ENCODE measurements around the gene DOK3.
"Not testable (repeated sequence)": the region's sequence is repeated elsewhere in the genome, so short reads cannot be mapped to it uniquely, and the experiment has no call there.

DOK3 gene

DNA sequence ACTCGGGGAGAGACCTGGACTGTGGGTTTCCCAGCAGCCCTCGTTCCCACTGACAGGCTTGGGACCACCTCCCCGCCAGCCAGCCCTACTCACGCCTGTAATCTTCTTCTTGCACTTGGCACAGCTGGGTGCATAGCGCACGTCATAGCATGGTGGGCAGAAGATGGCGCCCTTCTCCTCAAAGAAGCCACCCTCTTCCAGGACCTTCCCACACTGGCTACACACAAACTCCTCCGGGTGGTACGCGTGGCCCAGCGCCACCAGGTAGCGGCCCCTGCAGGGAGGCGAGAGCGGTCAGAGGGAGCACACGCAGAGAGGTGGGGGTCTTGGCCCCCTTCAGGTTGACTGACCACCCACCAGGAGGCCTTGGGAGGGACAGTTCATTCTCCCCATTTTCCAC lies 21.7 kb downstream of the DOK3 start:
- H3K4me3 ChIP-seq (ENCODE audit: low read length, poor library complexity, severe bottlenecking), result no peak overlapping the region
- H3K36me3 ChIP-seq (ENCODE audit: insufficient read depth, low read length), result peaks cover 4% of the 10 kb centered on the region; the same call in 1 of the 2 replicates
- no peak overlapping the region for H3K4me2 ChIP-seq (ENCODE audit: low read depth, low read length, poor library complexity, severe bottlenecking)
- peaks cover under 1% of the 10 kb centered on the region; the same call in 1 of the 2 replicates for H3K79me2 ChIP-seq (ENCODE audit: insufficient read depth, low read length)
- H3K9ac ChIP-seq (ENCODE audit: low read depth, low read length, poor library complexity, severe bottlenecking), result no peak overlapping the region
- H3K9me2 ChIP-seq (replicated peaks; ENCODE audit: low read depth, low read length), result no peaks in the 10 kb centered on the region
- H4K20me1 ChIP-seq (ENCODE audit: insufficient read depth, low read length, poor library complexity, severe bottlenecking), result peaks cover 4% of the 10 kb centered on the region
- H2AFZ ChIP-seq (ENCODE audit: low read length), result no peak overlapping the region
- H3K9me3 ChIP-seq (ENCODE audit: insufficient read depth, low read depth, low read length), result no peaks in the 10 kb centered on the region
- H3F3A ChIP-seq (ENCODE audit: low read depth), result no peaks in the 10 kb centered on the region
- no peaks in the 10 kb centered on the region for H3K27me3 ChIP-seq (ENCODE audit: insufficient read depth, low read length, poor library complexity, severe bottlenecking)
- TF ChIP-seq, protein P1, sequence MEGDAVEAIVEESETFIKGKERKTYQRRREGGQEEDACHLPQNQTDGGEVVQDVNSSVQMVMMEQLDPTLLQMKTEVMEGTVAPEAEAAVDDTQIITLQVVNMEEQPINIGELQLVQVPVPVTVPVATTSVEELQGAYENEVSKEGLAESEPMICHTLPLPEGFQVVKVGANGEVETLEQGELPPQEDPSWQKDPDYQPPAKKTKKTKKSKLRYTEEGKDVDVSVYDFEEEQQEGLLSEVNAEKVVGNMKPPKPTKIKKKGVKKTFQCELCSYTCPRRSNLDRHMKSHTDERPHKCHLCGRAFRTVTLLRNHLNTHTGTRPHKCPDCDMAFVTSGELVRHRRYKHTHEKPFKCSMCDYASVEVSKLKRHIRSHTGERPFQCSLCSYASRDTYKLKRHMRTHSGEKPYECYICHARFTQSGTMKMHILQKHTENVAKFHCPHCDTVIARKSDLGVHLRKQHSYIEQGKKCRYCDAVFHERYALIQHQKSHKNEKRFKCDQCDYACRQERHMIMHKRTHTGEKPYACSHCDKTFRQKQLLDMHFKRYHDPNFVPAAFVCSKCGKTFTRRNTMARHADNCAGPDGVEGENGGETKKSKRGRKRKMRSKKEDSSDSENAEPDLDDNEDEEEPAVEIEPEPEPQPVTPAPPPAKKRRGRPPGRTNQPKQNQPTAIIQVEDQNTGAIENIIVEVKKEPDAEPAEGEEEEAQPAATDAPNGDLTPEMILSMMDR (conservative IDR thresholded peaks at IDR 0.05; ENCODE audit: low read length), result no peak
- TF ChIP-seq EZH2phosphoT487 (IDR thresholded peaks at IDR 0.05; ENCODE audit: borderline replicate concordance), result no peak
- no peaks in the 10 kb centered on the region for H3K4me1 ChIP-seq (ENCODE audit: insufficient read depth, low read length, poor library complexity, severe bottlenecking)

DNA sequence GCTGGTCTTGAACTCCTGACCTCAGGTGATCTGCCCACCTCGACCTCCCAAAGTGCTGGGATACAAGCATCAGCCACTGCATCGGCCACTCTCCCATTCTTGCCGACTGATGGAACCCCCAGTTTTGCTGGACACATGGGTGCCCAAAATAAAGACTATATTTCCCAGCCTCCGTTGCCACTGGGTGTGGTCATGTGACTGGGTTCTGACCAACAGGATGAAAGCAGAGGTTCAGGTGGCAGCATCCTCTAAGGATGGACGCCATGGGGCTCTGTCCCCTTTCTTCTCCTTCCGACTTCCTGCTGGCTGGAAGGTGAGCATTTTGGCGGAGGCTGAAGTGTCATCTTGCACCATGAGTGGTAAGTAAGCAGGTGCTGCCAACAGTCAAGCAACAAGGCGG lies 22.5 kb downstream of the DOK3 start:
- Histone ChIP-seq H3K9me2 (replicated peaks; ENCODE audit: low read depth, low read length) (no peaks in the 10 kb centered on the region), H3K9ac (ENCODE audit: low read depth, low read length, poor library complexity, severe bottlenecking) (no peak overlapping the region), H3K9me3 (ENCODE audit: insufficient read depth, low read depth, low read length) (no peaks in the 10 kb centered on the region), H3F3A (ENCODE audit: low read depth) (no peaks in the 10 kb centered on the region), H3K79me2 (ENCODE audit: insufficient read depth, low read length) (no peaks in the 10 kb centered on the region), H4K20me1 (ENCODE audit: insufficient read depth, low read length, poor library complexity, severe bottlenecking) (peaks cover 4% of the 10 kb centered on the region), H3K27me3 (ENCODE audit: insufficient read depth, low read length, poor library complexity, severe bottlenecking) (no peaks in the 10 kb centered on the region), H3K4me3 (ENCODE audit: low read length, poor library complexity, severe bottlenecking) (no peak overlapping the region), H3K4me2 (ENCODE audit: low read depth, low read length, poor library complexity, severe bottlenecking) (no peak overlapping the region), H3K36me3 (ENCODE audit: insufficient read depth, low read length) (peaks cover 4% of the 10 kb centered on the region; the same call in 1 of the 2 replicates), H2AFZ (ENCODE audit: low read length) (no peak overlapping the region), H3K4me1 (ENCODE audit: insufficient read depth, low read length, poor library complexity, severe bottlenecking) (no peaks in the 10 kb centered on the region)
- no peak for TF ChIP-seq EZH2phosphoT487 (IDR thresholded peaks at IDR 0.05; ENCODE audit: borderline replicate concordance)
- TF ChIP-seq, protein P1 (conservative IDR thresholded peaks at IDR 0.05; ENCODE audit: low read length), result no peak

DNA sequence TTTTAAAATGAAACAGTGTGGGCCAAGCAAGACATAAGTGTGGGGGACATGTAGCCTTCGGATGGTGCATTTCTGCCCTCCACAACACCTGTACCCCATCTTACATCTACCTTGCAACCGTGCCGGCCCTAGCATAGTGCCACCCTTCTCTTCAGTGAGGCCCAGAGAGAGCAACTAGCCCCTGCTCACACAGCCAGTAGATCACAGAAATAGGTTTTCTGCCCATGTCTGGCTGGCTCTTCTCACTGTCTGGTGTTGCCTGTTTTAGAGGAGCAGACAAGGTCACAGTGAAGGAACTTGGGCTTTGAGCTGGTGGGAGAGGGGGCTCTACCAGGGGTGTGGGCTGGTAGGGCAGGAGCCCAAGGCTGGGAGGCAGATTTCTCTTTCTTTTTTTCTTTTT lies 23.4 kb downstream of the DOK3 start:
- TF ChIP-seq, protein P1 (conservative IDR thresholded peaks at IDR 0.05; ENCODE audit: low read length), result no peak
- TF ChIP-seq EZH2phosphoT487 (IDR thresholded peaks at IDR 0.05; ENCODE audit: borderline replicate concordance), result no peak
- Histone ChIP-seq H3K27me3 (ENCODE audit: insufficient read depth, low read length, poor library complexity, severe bottlenecking) (no peaks in the 10 kb centered on the region), H3K36me3 (ENCODE audit: insufficient read depth, low read length) (peaks cover 4% of the 10 kb centered on the region; the same call in 1 of the 2 replicates), H3F3A (ENCODE audit: low read depth) (no peaks in the 10 kb centered on the region), H3K4me3 (ENCODE audit: low read length, poor library complexity, severe bottlenecking) (no peak overlapping the region), H3K79me2 (ENCODE audit: insufficient read depth, low read length) (no peaks in the 10 kb centered on the region), H3K4me2 (ENCODE audit: low read depth, low read length, poor library complexity, severe bottlenecking) (no peak overlapping the region), H3K9me2 (replicated peaks; ENCODE audit: low read depth, low read length) (no peaks in the 10 kb centered on the region), H3K9ac (ENCODE audit: low read depth, low read length, poor library complexity, severe bottlenecking) (no peak overlapping the region), H4K20me1 (ENCODE audit: insufficient read depth, low read length, poor library complexity, severe bottlenecking) (peaks cover 4% of the 10 kb centered on the region), H2AFZ (ENCODE audit: low read length) (no peak overlapping the region), H3K4me1 (ENCODE audit: insufficient read depth, low read length, poor library complexity, severe bottlenecking) (no peaks in the 10 kb centered on the region), H3K9me3 (ENCODE audit: insufficient read depth, low read depth, low read length) (no peaks in the 10 kb centered on the region)

DNA sequence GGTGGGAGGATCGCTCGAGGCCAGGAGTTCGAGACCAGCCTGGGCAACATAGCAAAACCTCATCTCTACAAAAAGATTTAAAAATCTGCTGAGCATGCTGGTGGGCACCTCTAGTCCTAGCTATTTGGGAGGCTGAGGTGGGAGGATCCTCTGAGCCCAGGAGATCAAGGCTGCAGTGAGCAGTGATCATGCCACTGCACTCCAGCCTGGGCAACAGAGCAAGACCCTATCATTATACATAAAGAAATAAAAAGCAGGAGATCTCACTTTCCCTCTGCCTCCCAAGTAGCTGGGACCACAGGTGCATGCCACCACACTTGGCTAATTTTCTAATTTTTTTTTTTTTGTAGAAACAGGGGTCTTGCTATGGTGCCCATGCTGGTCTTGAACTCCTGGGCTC lies 23.9 kb downstream of the DOK3 start:
- not testable (repeated sequence) for H3F3A ChIP-seq (ENCODE audit: low read depth); H3K4me3 ChIP-seq (ENCODE audit: low read length, poor library complexity, severe bottlenecking); H3K79me2 ChIP-seq (ENCODE audit: insufficient read depth, low read length); H3K9ac ChIP-seq (ENCODE audit: low read depth, low read length, poor library complexity, severe bottlenecking); H3K9me2 ChIP-seq (replicated peaks; ENCODE audit: low read depth, low read length); H3K4me1 ChIP-seq (ENCODE audit: insufficient read depth, low read length, poor library complexity, severe bottlenecking); H4K20me1 ChIP-seq (ENCODE audit: insufficient read depth, low read length, poor library complexity, severe bottlenecking); H3K4me2 ChIP-seq (ENCODE audit: low read depth, low read length, poor library complexity, severe bottlenecking); H2AFZ ChIP-seq (ENCODE audit: low read length); H3K27me3 ChIP-seq (ENCODE audit: insufficient read depth, low read length, poor library complexity, severe bottlenecking); H3K36me3 ChIP-seq (ENCODE audit: insufficient read depth, low read length); H3K9me3 ChIP-seq (ENCODE audit: insufficient read depth, low read depth, low read length)
